Loucy (cell line): ENCODE results near the gene CHAC2.

Experiments used
- H2AFZ ChIP-seq: fragments of 200-600 bp; sonication (generic); 2 replicates; pipeline ENCODE4 v1.6.0; 2016; ENCODE audit warnings: antibody characterized with exemption, mild to moderate bottlenecking, low read length, moderate library complexity
- H3F3A ChIP-seq: fragments of 200-600 bp; 2 replicates; pipeline ENCODE4 v1.6.0; 2016; ENCODE audit warnings: antibody characterized with exemption, low read depth, mild to moderate bottlenecking
- H3K27me3 ChIP-seq: fragments of 200-600 bp; sonication (generic); 2 replicates; pipeline ENCODE4 v1.6.1; 2014; ENCODE audit warnings: low read length, mild to moderate bottlenecking; ENCODE audit not compliant: insufficient read depth, poor library complexity, severe bottlenecking
- H3K36me3 ChIP-seq: fragments of 200-600 bp; sonication (generic); 2 replicates; pipeline ENCODE4 v1.6.1; 2016; ENCODE audit warnings: low read length; ENCODE audit not compliant: insufficient read depth
- H3K4me1 ChIP-seq: fragments of 200-600 bp; sonication (generic); 2 replicates; pipeline ENCODE4 v1.5.1; 2014; ENCODE audit warnings: low read length, mild to moderate bottlenecking; ENCODE audit not compliant: insufficient read depth, poor library complexity, severe bottlenecking
- H3K4me2 ChIP-seq: fragments of 200-600 bp; sonication (generic); 2 replicates; pipeline ENCODE4 v1.6.0; 2014; ENCODE audit warnings: antibody characterized with exemption, low read length, low read depth, mild to moderate bottlenecking; ENCODE audit not compliant: poor library complexity, severe bottlenecking
- H3K4me3 ChIP-seq: fragments of 200-600 bp; sonication (generic); 2 replicates; pipeline ENCODE4 v1.5.1; 2014; ENCODE audit warnings: low read length, mild to moderate bottlenecking, mixed read lengths; ENCODE audit not compliant: poor library complexity, severe bottlenecking
- H3K79me2 ChIP-seq: fragments of 200-600 bp; sonication (generic); 2 replicates; pipeline ENCODE4 v1.6.1; 2014; ENCODE audit warnings: low read length; ENCODE audit not compliant: insufficient read depth
- H3K9ac ChIP-seq: fragments of 200-600 bp; sonication (generic); 2 replicates; pipeline ENCODE4 v1.6.0; 2014; ENCODE audit warnings: mild to moderate bottlenecking, low read depth, low read length, moderate library complexity; ENCODE audit not compliant: poor library complexity, severe bottlenecking
- H3K9me2 ChIP-seq: fragments of 200-600 bp; sonication (generic); replicated peaks from 2 replicates; pipeline ENCODE4 v1.6.1; 2016; ENCODE audit warnings: low read depth, low read length, mixed read lengths
- H3K9me3 ChIP-seq: fragments of 200-600 bp; sonication (generic); 2 replicates; pipeline ENCODE4 v1.6.1; 2014; ENCODE audit warnings: mild to moderate bottlenecking, antibody characterized with exemption, low read length, low read depth; ENCODE audit not compliant: insufficient read depth
- H4K20me1 ChIP-seq: fragments of 200-600 bp; sonication (generic); 2 replicates; pipeline ENCODE4 v1.6.0; 2014; ENCODE audit warnings: antibody characterized with exemption, low read length, mild to moderate bottlenecking; ENCODE audit not compliant: insufficient read depth, poor library complexity, severe bottlenecking
- CTCF ChIP-seq: fragments of 200-600 bp; sonication (generic); conservative IDR thresholded peaks from 2 replicates; pipeline ENCODE4 v1.5.1; 2014; ENCODE audit warnings: mild to moderate bottlenecking, antibody characterized with exemption, low read length
- EZH2phosphoT487 ChIP-seq: fragments of 200-600 bp; IDR thresholded peaks from 2 replicates; pipeline ENCODE4 v1.6.1; 2018; ENCODE audit warnings: antibody characterized with exemption, mild to moderate bottlenecking, moderate library complexity, borderline replicate concordance

Gene CHAC2

GRCh38 chr2:53811601-53812000 lies 44.0 kb downstream of the CHAC2 start:
- Histone ChIP-seq H4K20me1 (no peaks in the 10 kb centered on the region), H3K4me1 (no peaks in the 10 kb centered on the region), H3K4me3 (no peak overlapping the region), H3K9me3 (no peaks in the 10 kb centered on the region), H3K36me3 (peaks cover 81% of the 10 kb centered on the region), H3F3A (no peaks in the 10 kb centered on the region), H3K79me2 (no peaks in the 10 kb centered on the region), H3K9ac (no peak overlapping the region), H2AFZ (no peak overlapping the region), H3K9me2 (no peaks in the 10 kb centered on the region), H3K4me2 (no peak overlapping the region), H3K27me3 (no peaks in the 10 kb centered on the region)
- TF ChIP-seq CTCF (no peak), EZH2phosphoT487 (no peak)

GRCh38 chr2:53813151-53813550 lies 45.5 kb downstream of the CHAC2 start:
- no peak overlapping the region for H3K9ac ChIP-seq
- no peak overlapping the region for H2AFZ ChIP-seq
- H3K27me3 ChIP-seq: no peaks in the 10 kb centered on the region
- no peak overlapping the region for H3K4me2 ChIP-seq
- no peaks in the 10 kb centered on the region for H3K4me1 ChIP-seq
- no peaks in the 10 kb centered on the region for H4K20me1 ChIP-seq
- H3F3A ChIP-seq: no peaks in the 10 kb centered on the region
- TF ChIP-seq CTCF (no peak), EZH2phosphoT487 (no peak)
- peaks cover 76% of the 10 kb centered on the region; the same call in 1 of the 2 replicates for H3K36me3 ChIP-seq
- H3K9me2 ChIP-seq: no peaks in the 10 kb centered on the region
- H3K4me3 ChIP-seq: no peak overlapping the region
- no peaks in the 10 kb centered on the region for H3K79me2 ChIP-seq
- no peaks in the 10 kb centered on the region for H3K9me3 ChIP-seq

GRCh38 chr2:53818854-53819435 lies 51.3 kb downstream of the CHAC2 start:
- H3K4me1 ChIP-seq: no peaks in the 10 kb centered on the region
- peaks cover 43% of the 10 kb centered on the region; the same call in 1 of the 2 replicates for H3K36me3 ChIP-seq
- no peak overlapping the region for H3K9ac ChIP-seq
- H3K79me2 ChIP-seq: no peaks in the 10 kb centered on the region
- H3K27me3 ChIP-seq: no peaks in the 10 kb centered on the region
- H4K20me1 ChIP-seq: no peaks in the 10 kb centered on the region
- no peaks in the 10 kb centered on the region for H3K9me2 ChIP-seq
- H2AFZ ChIP-seq: no peak overlapping the region
- H3K4me3 ChIP-seq: no peak overlapping the region
- TF ChIP-seq CTCF (no peak), EZH2phosphoT487 (no peak)
- H3K4me2 ChIP-seq: no peak overlapping the region
- H3K9me3 ChIP-seq: no peaks in the 10 kb centered on the region
- H3F3A ChIP-seq: no peaks in the 10 kb centered on the region
